GM12878 (cell line): Measurements from ENCODE around the gene ART5. TPM values are rescaled to one million over a fixed set of nuclear protein-coding genes. Genes with fewer than 3 reads are reported as not detected.

Experiments
- ATAC-seq: fragments of 200-7000 bp; cut with Tn5 transposase; 3 replicates; pipeline ENCODE4 v1.9.1; 2020; ENCODE audit warnings: mild to moderate bottlenecking, moderate library complexity
- BruUV-seq: library from RNA; stranded (reverse); fragments of 400-500 nt; replicated peaks from 2 replicates; lab custom pipeline; 2021; lab: Mats Ljungman, UMichigan
- CTCF ChIA-PET: fragments of 300-600 bp; sonication (Branson Sonifier 250); formaldehyde crosslinking; extraction: SDS; loops from one replicate; lab custom pipeline; 2021; ENCODE audit warnings: inconsistent platforms; lab: Yijun Ruan, JAX
- POLR2A ChIA-PET: fragments of 350-600 bp; formaldehyde crosslinking; extraction: SDS; loops from one replicate; lab custom pipeline; 2021; ENCODE audit warnings: inconsistent platforms; lab: Charles Lee
- RAD21 ChIA-PET: fragments of 300-600 bp; sonication (Branson Sonifier 250); formaldehyde crosslinking; loops from one replicate; lab custom pipeline; 2023; ENCODE audit warnings: antibody characterized with exemption; ENCODE audit not compliant: unreplicated experiment; lab: Charles Lee
- SMC1A ChIA-PET: fragments of 300-600 bp; sonication (Branson Sonifier 250); formaldehyde crosslinking; loops from one replicate; lab custom pipeline; 2023; ENCODE audit not compliant: unreplicated experiment, uncharacterized antibody; lab: Charles Lee
- DNase-seq: peaks from one replicate; pipeline ENCODE4 v3.0.0-alpha.2; 2011; ENCODE audit warnings: low read depth, low spot score
- FAIRE-seq: peaks from 3 replicates; lab custom pipeline; 2011; peaks lifted over from hg19 to GRCh38; lab: Jason Lieb, UNC
- H2AFZ ChIP-seq: 2 replicates; pipeline ENCODE4 v1.6.0; 2011; ENCODE audit warnings: low read depth, low read length, control low read depth; ENCODE audit not compliant: control insufficient read depth
- H3K27ac ChIP-seq: 2 replicates; pipeline ENCODE4 v1.5.1; 2011; ENCODE audit warnings: control low read depth; ENCODE audit not compliant: control insufficient read depth, insufficient read depth
- H3K27me3 ChIP-seq, 2 experiments: replicated peaks in 1 of 2; 2 replicates each; pipeline versions ENCODE4 v1.6.0 to v1.6.1; 2011; ENCODE audit warnings: low read length in 1 of 2; ENCODE audit not compliant: control insufficient read depth in 2 of 2, insufficient read depth in 2 of 2
- H3K36me3 ChIP-seq, 2 experiments: 2 replicates each; pipeline ENCODE4 v1.5.1; 2011; ENCODE audit warnings: low read length in 1 of 2; ENCODE audit not compliant: control insufficient read depth in 2 of 2, insufficient read depth in 2 of 2
- H3K4me1 ChIP-seq: 2 replicates; pipeline ENCODE4 v1.6.1; 2011; ENCODE audit warnings: mild to moderate bottlenecking, low read length, moderate library complexity, mixed read lengths; ENCODE audit not compliant: control insufficient read depth, insufficient read depth
- H3K4me2 ChIP-seq: 2 replicates; pipeline ENCODE4 v1.6.0; 2011; ENCODE audit warnings: control low read depth; ENCODE audit not compliant: control insufficient read depth, insufficient read depth
- H3K4me3 ChIP-seq: fragments of 200-600 bp; sonication (generic); 2 replicates; pipeline ENCODE4 v1.5.1; 2016
- H3K79me2 ChIP-seq: 2 replicates; pipeline ENCODE4 v1.6.0; 2011; ENCODE audit warnings: low read length; ENCODE audit not compliant: control insufficient read depth, insufficient read depth
- H3K9ac ChIP-seq: 2 replicates; pipeline ENCODE4 v1.8.0; 2011; ENCODE audit warnings: low read length, control low read depth, mixed read lengths; ENCODE audit not compliant: control insufficient read depth, insufficient read depth
- H3K9me3 ChIP-seq: replicated peaks from 3 replicates; pipeline ENCODE4 v1.5.1; 2011; ENCODE audit warnings: mild to moderate bottlenecking, low read length; ENCODE audit not compliant: control insufficient read depth, insufficient read depth
- H4K20me1 ChIP-seq: 2 replicates; pipeline ENCODE4 v1.6.0; 2011; ENCODE audit not compliant: control insufficient read depth, insufficient read depth
- CREB1 ChIP-seq: IDR thresholded peaks from 2 replicates; pipeline ENCODE4 v1.6.1; 2012; ENCODE audit warnings: low read depth, mild to moderate bottlenecking, inconsistent platforms
- FOXM1 ChIP-seq: IDR thresholded peaks from 2 replicates; pipeline ENCODE4 v1.6.1; 2012; ENCODE audit warnings: low read depth, mild to moderate bottlenecking, inconsistent platforms, low read length, moderate library complexity
- NFYB ChIP-seq: IDR thresholded peaks from 2 replicates; pipeline ENCODE4 v1.6.1; 2011; ENCODE audit warnings: low read depth, mild to moderate bottlenecking, low read length, improper control_type of control experiment, moderate library complexity; ENCODE audit not compliant: insufficient read depth
- NR2C1 ChIP-seq: fragments of 450-650 bp; IDR thresholded peaks from 2 replicates; pipeline ENCODE4 v1.6.1; 2017; ENCODE audit warnings: antibody characterized with exemption, mild to moderate bottlenecking, moderate library complexity
- NR2F1 ChIP-seq: fragments of 450-650 bp; conservative IDR thresholded peaks from 2 replicates; pipeline ENCODE4 v1.6.1; 2017; ENCODE audit warnings: mild to moderate bottlenecking
- SMAD5 ChIP-seq: IDR thresholded peaks from 2 replicates; pipeline ENCODE4 v1.6.1; 2016; ENCODE audit warnings: antibody characterized with exemption, low read depth
- SRF ChIP-seq, 2 experiments: IDR thresholded peaks; 2 replicates each; pipeline ENCODE4 v1.6.1; 2011; ENCODE audit warnings: low read depth in 2 of 2, low read length in 2 of 2, mild to moderate bottlenecking in 1 of 2, moderate library complexity in 1 of 2
- TCF3 ChIP-seq: IDR thresholded peaks from 2 replicates; pipeline ENCODE4 v1.6.1; 2012; ENCODE audit warnings: low read depth, mild to moderate bottlenecking, low read length, borderline replicate concordance; ENCODE audit not compliant: insufficient read depth
- ZBED1 ChIP-seq: IDR thresholded peaks from 2 replicates; pipeline ENCODE4 v1.6.1; 2016; ENCODE audit warnings: borderline replicate concordance
- WGBS: methylation state at CpG from one replicate; pipeline ENCODE4 v1.1.6; 2016; ENCODE audit warnings: low lambda C conversion rate; ENCODE audit not compliant: insufficient replicate concordance, insufficient coverage; ENCODE audit errors: missing lambda C conversion rate; 5-methylcytosine and 5-hydroxymethylcytosine counted together
- in situ Hi-C: fragments of 300-500 bp; cut with MboI; formaldehyde crosslinking; loops from 9 replicates; pipeline ENCODE4 v1.14.3; 2018; ENCODE audit warnings: mixed read lengths
- intact Hi-C: fragments of 100-400 bp; cut with micrococcal nuclease; formaldehyde crosslinking; loops from one replicate; pipeline ENCODE4 v1.14.2; 2022; ENCODE audit not compliant: unreplicated experiment
- polyA plus RNA-seq, 11 experiments: library from polyadenylated mRNA; depleted of rRNA in 4 of 11; unstranded in 6 of 11; stranded (reverse) in 5 of 11; fragments of >200 nt; fragmentation: Nextera tagmentation in 4 of 11; fragmentation: Illumina TruSeq in 1 of 11; extraction: Ambion mirVana in 4 of 11; extraction: Trizol in 1 of 11; gene quantifications; 1 replicate in 1 of 11; 2 replicates in 10 of 11; pipeline versions ENCODE4 v1.2.1 to v1.2.3, GENCODE V29; 2011 to 2016; ENCODE audit warnings: inconsistent platforms in 2 of 11, missing spikeins in 2 of 11, low read depth in 1 of 11
- total RNA-seq, 4 experiments: library from RNA; depleted of rRNA in 3 of 4; stranded (reverse); fragments of >200 nt in 3 of 4; fragmentation: Illumina TruSeq in 1 of 4; extraction: Trizol in 1 of 4; gene quantifications; 2 replicates each; pipeline versions ENCODE4 v1.2.1 to v1.2.3, GENCODE V29; 2013 to 2021
- TF ChIP-seq, protein P1 (sequence below): fragments of 450-650 bp; IDR thresholded peaks from 2 replicates; pipeline ENCODE4 v1.6.1; 2016; ENCODE audit warnings: mild to moderate bottlenecking
- TF ChIP-seq, protein P2 (sequence below): fragments of 150-350 bp; IDR thresholded peaks from 2 replicates; pipeline ENCODE4 v1.6.1; 2014; ENCODE audit warnings: mild to moderate bottlenecking, low read depth, low read length
- TF ChIP-seq, protein P3 (sequence below): fragments of 450-650 bp; IDR thresholded peaks from 2 replicates; pipeline ENCODE4 v1.6.1; 2018; ENCODE audit warnings: mild to moderate bottlenecking, low read depth, moderate library complexity; ENCODE audit not compliant: partially characterized antibody
- TF ChIP-seq, protein P4 (sequence below): fragments of 450-650 bp; formaldehyde crosslinking; IDR thresholded peaks from 2 replicates; pipeline ENCODE4 v1.4.0; 2022; ENCODE audit warnings: mild to moderate bottlenecking, moderate library complexity

The ART5 gene
- total and polyA plus RNA-seq, 10 of the 15 experiments (the other 5 are each of a cell fraction or from before 2014, with no cell fraction given) = 0.06 TPM; not detected in 9

DNA sequence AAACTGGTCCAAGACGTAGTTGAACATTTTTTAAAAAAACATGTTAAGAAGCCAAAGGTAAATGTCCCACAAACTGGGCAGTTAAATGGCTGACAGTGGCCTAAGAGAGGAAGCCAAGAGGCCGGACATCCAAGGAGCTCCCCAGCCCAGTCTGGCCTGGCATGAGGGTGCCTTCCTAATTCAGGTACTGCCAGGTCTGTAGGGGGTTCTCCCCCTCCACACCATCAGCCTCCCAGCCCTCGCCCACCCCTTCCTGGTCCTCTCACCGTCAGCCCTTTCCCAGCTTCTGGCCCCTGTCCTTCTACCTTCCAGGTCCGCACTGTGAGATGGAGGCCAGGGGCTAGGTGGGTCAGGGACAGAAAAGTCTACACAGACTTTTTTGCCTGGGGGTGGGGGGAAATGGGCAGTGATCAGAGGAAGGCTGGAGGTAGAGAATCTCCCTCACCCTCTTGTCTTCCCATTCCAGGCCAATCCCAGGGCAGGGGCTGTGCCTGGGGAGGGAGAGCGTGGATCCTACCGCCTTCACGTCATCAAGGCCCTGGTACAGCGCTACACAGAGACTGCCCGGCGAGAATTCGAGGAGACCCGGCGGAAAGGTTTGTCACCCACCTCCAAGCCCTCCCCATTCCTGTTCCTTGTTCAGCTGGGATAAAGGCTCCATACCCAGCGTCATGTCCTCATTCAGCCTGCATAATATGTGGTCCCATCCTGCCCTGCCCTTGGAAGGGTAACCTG is 6.0 kb downstream of the ART5 start:
- 41% methylated on average over 15 of the region's 15 CpGs for WGBS
- Histone ChIP-seq H3K27me3 (no peaks in the 10 kb centered on the region; a peak in 3 of 4 replicates), H3K9me3 (no peaks in the 10 kb centered on the region), H3K79me2 (no peaks in the 10 kb centered on the region), H3K9ac (no peak overlapping the region), H3K4me3 (no peak overlapping the region), H3K27ac (no peak overlapping the region), H3K36me3 (no peaks in the 10 kb centered on the region), H4K20me1 (no peaks in the 10 kb centered on the region), H2AFZ (no peak overlapping the region), H3K4me2 (no peak overlapping the region), H3K4me1 (no peaks in the 10 kb centered on the region)
- intact Hi-C loops = no loop called here
- in situ Hi-C loops = loop anchor here (10.0 kb wide), 1 partner anchor 59 kb away; no protein-coding TSS in a partner anchor
- ChIA-PET SMC1A (no interaction called here), RAD21 (no interaction called here), POLR2A (no interaction called here), CTCF (no interaction called here)
- BruUV-seq = no TSS peak
- DNase-seq (no peak), FAIRE-seq (no peak), ATAC-seq (no peak)
- no peak for TF ChIP-seq SRF (IDR thresholded peaks at IDR 0.05; ENCODE audit: low read depth in 2 of 2, low read length in 2 of 2)
- TF ChIP-seq NR2F1 = no peak
- TF ChIP-seq TCF3 = no peak
- TF ChIP-seq, protein P1, sequence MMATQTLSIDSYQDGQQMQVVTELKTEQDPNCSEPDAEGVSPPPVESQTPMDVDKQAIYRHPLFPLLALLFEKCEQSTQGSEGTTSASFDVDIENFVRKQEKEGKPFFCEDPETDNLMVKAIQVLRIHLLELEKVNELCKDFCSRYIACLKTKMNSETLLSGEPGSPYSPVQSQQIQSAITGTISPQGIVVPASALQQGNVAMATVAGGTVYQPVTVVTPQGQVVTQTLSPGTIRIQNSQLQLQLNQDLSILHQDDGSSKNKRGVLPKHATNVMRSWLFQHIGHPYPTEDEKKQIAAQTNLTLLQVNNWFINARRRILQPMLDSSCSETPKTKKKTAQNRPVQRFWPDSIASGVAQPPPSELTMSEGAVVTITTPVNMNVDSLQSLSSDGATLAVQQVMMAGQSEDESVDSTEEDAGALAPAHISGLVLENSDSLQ = no peak
- TF ChIP-seq FOXM1 = no peak
- no peak for TF ChIP-seq NR2C1
- TF ChIP-seq, protein P2, sequence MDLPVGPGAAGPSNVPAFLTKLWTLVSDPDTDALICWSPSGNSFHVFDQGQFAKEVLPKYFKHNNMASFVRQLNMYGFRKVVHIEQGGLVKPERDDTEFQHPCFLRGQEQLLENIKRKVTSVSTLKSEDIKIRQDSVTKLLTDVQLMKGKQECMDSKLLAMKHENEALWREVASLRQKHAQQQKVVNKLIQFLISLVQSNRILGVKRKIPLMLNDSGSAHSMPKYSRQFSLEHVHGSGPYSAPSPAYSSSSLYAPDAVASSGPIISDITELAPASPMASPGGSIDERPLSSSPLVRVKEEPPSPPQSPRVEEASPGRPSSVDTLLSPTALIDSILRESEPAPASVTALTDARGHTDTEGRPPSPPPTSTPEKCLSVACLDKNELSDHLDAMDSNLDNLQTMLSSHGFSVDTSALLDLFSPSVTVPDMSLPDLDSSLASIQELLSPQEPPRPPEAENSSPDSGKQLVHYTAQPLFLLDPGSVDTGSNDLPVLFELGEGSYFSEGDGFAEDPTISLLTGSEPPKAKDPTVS = no peak
- no peak for TF ChIP-seq ZBED1
- TF ChIP-seq, protein P3, sequence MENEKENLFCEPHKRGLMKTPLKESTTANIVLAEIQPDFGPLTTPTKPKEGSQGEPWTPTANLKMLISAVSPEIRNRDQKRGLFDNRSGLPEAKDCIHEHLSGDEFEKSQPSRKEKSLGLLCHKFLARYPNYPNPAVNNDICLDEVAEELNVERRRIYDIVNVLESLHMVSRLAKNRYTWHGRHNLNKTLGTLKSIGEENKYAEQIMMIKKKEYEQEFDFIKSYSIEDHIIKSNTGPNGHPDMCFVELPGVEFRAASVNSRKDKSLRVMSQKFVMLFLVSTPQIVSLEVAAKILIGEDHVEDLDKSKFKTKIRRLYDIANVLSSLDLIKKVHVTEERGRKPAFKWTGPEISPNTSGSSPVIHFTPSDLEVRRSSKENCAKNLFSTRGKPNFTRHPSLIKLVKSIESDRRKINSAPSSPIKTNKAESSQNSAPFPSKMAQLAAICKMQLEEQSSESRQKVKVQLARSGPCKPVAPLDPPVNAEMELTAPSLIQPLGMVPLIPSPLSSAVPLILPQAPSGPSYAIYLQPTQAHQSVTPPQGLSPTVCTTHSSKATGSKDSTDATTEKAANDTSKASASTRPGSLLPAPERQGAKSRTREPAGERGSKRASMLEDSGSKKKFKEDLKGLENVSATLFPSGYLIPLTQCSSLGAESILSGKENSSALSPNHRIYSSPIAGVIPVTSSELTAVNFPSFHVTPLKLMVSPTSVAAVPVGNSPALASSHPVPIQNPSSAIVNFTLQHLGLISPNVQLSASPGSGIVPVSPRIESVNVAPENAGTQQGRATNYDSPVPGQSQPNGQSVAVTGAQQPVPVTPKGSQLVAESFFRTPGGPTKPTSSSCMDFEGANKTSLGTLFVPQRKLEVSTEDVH = no peak
- TF ChIP-seq, protein P4, sequence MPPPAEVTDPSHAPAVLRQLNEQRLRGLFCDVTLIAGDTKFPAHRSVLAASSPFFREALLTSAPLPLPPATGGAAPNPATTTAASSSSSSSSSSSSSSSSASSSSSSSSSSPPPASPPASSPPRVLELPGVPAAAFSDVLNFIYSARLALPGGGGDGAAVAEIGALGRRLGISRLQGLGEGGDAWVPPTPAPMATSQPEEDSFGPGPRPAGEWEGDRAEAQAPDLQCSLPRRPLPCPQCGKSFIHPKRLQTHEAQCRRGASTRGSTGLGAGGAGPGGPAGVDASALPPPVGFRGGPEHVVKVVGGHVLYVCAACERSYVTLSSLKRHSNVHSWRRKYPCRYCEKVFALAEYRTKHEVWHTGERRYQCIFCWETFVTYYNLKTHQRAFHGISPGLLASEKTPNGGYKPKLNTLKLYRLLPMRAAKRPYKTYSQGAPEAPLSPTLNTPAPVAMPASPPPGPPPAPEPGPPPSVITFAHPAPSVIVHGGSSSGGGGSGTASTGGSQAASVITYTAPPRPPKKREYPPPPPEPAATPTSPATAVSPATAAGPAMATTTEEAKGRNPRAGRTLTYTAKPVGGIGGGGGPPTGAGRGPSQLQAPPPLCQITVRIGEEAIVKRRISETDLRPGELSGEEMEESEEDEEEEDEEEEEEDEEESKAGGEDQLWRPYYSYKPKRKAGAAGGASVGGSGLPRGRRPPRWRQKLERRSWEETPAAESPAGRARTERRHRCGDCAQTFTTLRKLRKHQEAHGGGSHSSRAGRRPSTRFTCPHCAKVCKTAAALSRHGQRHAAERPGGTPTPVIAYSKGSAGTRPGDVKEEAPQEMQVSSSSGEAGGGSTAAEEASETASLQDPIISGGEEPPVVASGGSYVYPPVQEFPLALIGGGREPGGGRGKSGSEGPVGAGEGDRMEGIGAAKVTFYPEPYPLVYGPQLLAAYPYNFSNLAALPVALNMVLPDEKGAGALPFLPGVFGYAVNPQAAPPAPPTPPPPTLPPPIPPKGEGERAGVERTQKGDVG (CRISPR knock-in tag) = no peak
- TF ChIP-seq SMAD5 = no peak
- TF ChIP-seq CREB1 = no peak
- TF ChIP-seq NFYB = no peak
